ENCODE data around the gene TAS2R1.

Gene TAS2R1

GRCh38 chr5:9621379-9621903, 8.7 kb downstream of the TAS2R1 start:
- POLR2A ChIA-PET, result interaction anchor here (1.0 to 1.1 kb wide), 2 partner anchors 74 to 95 kb away, joined by 3 to 5 read pairs; no protein-coding TSS in a partner anchor
- no peak overlapping the region for H3K4me3 ChIP-seq (ENCODE audit: low read depth, low read length)
- CTCF ChIA-PET, result interaction anchor here (1.2 kb wide), 1 partner anchor 23 kb away, joined by 3 read pairs; no protein-coding TSS in a partner anchor
- TF ChIP-seq CTCF (IDR thresholded peaks at IDR 0.05; ENCODE audit: insufficient read depth, low read length, missing control alignments), result no peak
- peak; percentile 38 for DNase-seq (ENCODE audit: low read depth, low spot score)

- POLR2A ChIA-PET, result no interaction called here
- CTCF ChIA-PET, result interaction anchor here (1.1 kb wide), 1 partner anchor 20 kb away, joined by 3 read pairs; no protein-coding TSS in a partner anchor
- no peak for DNase-seq (ENCODE audit: low read depth, low spot score)
- TF ChIP-seq CTCF (IDR thresholded peaks at IDR 0.05; ENCODE audit: insufficient read depth, low read length, missing control alignments), result no peak
- H3K4me3 ChIP-seq (ENCODE audit: low read depth, low read length), result no peak overlapping the region
Observed at GRCh38 chr5:9619331-9620092, 10.6 kb downstream of the TAS2R1 start.

DNA sequence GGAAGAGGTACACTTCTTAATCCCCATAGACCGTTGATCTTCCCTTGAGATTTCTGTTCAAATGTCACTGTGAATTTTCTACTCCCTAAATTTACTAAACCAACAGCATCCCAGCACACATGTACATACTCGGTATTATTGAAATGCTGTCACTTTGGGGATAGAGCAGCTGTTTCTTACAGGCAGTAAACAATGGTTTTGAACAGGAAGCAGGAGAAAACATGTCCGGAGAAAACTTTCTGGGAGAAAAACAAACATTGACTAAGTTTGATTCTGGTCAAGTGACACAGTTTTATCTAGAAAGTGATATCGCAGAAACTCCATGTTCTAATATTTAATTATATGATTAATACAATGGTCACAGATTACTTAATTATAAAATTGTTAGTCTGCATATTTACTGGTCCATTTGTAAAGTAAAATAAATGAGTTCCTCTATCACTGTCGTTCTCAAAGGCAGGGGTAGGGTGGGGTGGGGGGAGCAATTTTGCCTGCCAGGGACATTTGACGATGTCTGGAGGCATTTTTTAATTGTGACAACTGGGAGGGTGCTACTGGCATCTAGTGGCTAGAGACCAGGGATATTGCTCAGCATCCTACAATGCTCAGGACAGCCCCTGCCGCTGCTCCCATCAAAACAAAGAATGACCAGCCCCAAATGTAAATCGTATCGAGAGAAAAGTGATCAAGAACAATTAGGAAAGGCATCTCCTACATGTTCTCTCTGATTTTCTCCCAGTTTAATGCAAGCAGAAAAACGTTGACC, 12.2 kb downstream of the TAS2R1 start:
- CTCF ChIA-PET, result interaction anchor here (0.7 to 1.0 kb wide), 2 partner anchors 9 to 12 kb away, joined by 3 read pairs; no protein-coding TSS in a partner anchor
- POLR2A ChIA-PET, result no interaction called here
- no peak for DNase-seq (ENCODE audit: low read depth, low spot score)
- no peak for TF ChIP-seq CTCF (IDR thresholded peaks at IDR 0.05; ENCODE audit: insufficient read depth, low read length, missing control alignments)
- H3K4me3 ChIP-seq (ENCODE audit: low read depth, low read length), result no peak overlapping the region

DNA sequence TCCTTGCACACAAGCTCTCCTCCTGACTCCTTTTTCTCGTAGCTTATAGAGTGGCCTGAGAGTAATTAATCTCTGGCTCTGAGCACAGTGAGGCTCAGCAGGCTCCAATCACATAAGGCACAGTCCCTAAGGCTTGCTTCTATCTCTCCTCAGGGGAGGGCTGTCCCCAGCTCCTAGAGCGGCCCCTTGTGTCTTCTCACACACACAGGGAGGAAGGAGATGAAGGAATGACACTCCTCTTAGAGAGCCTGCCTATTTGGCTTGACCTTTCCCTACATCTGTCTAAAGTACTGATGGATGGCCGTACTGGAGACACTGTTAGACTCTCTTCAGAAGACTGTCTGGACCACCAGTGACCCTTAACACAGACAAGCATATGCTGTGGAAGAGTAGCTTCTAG, 12.9 kb downstream of the TAS2R1 start:
- H3K4me3 ChIP-seq (ENCODE audit: low read depth, low read length), result no peak overlapping the region
- DNase-seq (ENCODE audit: low read depth, low spot score), result no peak
- ChIA-PET POLR2A (no interaction called here), CTCF (interaction anchor here (0.7 to 1.0 kb wide), 2 partner anchors 8 to 12 kb away, joined by 3 read pairs; no protein-coding TSS in a partner anchor)
- no peak for TF ChIP-seq CTCF (IDR thresholded peaks at IDR 0.05; ENCODE audit: insufficient read depth, low read length, missing control alignments)

- ChIA-PET POLR2A (no interaction called here), CTCF (no interaction called here)
- H3K4me3 ChIP-seq (ENCODE audit: low read depth, low read length), result no peak overlapping the region
- no peak for DNase-seq (ENCODE audit: low read depth, low spot score)
- no peak for TF ChIP-seq CTCF (IDR thresholded peaks at IDR 0.05; ENCODE audit: insufficient read depth, low read length, missing control alignments)
Observed at GRCh38 chr5:9615331-9615730, 14.8 kb downstream of the TAS2R1 start.

DNA sequence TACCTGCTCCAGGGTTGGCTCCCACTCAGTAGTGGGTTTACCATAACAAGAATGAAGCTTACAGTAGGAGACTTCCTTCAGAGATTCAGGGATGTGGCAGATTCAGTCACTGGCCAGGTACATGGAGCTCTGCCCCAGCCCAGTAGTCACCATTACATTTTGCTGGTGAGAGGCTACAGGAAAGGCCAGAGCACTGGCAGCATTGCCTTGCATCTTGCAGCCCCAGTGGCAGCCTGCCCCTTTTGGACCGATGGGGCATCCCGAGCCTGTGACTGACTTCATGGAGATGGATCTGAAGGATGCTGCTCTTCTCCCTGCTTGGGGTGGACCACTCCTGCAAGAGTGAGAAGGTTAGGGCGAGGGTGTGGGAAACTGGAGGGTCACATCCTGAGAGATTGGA, 16.8 kb downstream of the TAS2R1 start:
- ChIA-PET POLR2A (no interaction called here), CTCF (no interaction called here)
- no peak overlapping the region for H3K4me3 ChIP-seq (ENCODE audit: low read depth, low read length)
- no peak for DNase-seq (ENCODE audit: low read depth, low spot score)
- TF ChIP-seq CTCF (IDR thresholded peaks at IDR 0.05; ENCODE audit: insufficient read depth, low read length, missing control alignments), result no peak
